GM12872 (cell line): ENCODE results near the gene IRF9.

Experiments
- CTCF ChIP-seq: IDR thresholded peaks from 3 replicates; pipeline ENCODE4 v1.5.1; 2011; ENCODE audit warnings: low read depth, mild to moderate bottlenecking, low read length, moderate library complexity; ENCODE audit not compliant: insufficient read depth

The IRF9 gene

GRCh38 chr14:24189460-24189859 lies 28.4 kb downstream of the IRF9 start:
- no peak for TF ChIP-seq CTCF

DNA sequence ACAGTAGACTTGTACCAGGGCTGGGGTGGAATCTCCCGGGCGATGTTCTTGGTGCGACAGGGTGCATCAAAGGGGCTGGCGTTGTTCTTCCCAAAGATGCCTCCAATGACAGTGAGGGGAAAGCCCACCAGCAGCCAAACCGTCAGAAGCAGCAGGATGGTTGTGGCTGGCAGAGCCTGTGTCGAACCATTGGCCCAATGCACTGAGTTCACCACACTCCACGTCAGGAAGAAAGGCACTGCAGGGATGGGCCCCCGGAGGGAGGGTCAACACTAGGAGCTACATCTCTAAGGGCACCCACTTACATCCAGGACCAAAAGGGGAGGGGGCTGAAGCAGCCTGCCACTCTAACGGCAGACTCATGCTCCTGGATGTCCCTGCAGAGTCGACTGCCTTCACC lies 29.4 kb downstream of the IRF9 start:
- no peak for TF ChIP-seq CTCF

DNA sequence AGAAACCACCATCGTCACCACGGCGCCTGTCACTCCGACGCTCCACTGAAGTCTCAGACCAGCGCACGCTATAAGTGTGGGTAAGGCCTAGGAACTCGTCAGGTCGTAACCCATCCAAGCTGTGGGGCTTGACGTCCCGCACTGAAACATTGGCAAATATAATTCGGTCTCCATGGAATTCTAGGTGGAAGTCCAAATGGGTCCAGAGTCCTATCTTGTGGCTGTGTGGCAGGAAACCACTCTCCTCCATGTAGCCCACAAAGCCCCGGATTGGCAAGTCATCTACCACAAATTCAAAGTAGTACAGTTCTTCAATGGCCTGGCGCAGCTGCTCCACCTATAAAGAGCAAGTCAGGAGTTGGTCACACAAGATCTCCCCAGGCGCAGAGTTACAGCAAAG lies 31.9 kb downstream of the IRF9 start:
- no peak for TF ChIP-seq CTCF

DNA sequence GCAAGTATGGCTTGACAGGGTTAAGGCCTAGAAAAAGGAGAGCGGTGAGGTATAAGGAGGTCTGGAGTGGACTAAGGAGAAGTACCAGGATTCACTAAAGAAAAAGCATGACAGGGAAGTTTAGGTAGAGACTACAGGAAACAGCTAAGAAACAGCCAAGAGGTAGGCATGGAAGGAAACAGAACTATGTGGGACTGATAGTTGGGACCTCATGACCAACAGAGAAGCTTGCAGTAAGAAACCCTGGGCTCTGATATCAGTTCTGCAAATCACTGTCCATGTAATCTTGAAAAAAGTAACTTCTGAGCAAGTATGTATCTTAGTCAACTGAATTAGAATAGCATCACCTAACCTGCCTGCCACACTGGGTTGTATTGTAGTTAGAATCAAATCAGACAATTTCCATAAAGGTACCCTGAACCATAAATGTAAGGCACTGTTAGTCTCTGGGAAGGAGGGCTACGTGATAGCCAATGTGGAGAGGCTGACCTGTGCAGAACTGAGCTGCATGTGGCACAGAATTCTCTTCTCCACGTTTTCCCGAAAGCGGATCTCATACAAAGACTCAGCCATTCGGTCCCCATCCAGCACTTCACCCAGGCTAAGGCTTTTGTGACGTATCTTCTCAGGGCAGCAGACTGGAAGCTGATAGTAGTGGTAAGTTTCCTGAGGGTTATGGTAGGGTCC lies 33.3 kb downstream of the IRF9 start:
- no peak for TF ChIP-seq CTCF

DNA sequence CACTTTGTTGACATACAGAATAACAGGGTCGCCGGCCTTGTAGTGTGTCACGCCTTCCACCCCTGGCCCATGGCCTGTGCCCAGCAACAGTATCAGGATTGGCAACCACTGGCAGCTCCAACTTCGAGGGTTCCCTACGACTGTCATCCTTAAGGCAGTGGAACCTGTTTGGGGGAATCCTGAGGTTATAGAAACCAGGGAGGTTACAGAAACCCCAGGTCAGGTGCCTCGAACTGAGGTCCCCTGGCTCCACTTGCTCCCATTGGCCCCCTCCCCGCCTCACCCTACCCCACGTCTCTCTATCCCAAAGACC lies 33.8 kb downstream of the IRF9 start:
- TF ChIP-seq CTCF, result no peak

DNA sequence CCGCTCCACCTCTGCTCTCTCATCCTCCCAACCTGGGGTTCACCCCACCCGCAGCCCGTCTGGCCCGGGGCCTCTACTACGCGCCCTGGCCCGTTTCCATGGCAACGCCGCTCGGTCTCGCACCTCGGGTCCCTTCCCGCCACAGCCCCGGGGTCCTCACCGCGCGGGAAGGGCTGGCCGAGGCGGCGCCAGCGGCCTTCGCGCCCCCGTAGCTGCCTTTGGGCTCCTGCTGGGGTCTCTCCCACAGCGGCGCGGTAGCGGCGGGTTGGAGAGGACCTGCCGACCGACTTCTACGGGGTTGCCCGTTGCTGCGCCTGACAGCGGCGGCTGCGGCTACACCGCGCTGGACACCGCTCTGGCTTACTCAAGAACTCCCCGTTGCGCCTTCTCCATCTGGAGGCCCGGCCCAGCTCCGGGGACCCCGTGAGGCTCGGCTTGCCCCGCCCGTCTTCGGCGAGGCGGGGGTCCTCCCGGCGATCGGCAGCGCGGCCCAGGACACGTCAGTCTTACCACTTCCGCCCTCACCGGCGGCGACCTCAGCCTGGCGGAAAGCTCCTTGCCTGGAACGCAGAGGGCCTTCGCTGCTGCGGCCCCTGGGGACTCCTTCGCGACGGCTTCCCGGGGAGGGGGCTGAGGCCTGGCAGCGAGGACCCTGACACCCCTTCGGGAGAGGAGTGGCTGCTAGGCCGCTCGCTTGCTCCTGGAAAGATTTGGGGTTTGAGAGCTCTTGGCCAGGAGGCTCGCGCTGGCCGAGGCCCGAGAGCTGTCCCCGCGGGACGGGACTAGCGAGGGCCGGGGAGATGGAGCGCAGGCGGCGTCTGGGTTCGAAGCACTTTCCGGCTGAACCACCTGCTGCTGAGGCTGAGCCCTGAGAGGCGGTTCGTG lies 34.4 kb downstream of the IRF9 start, which contains the start of gene TM9SF1:
Gene TM9SF1 (minus strand): TSS at position 256 of the 885 bp plus-strand sequence. CDS start 422 bp downstream, outside the sequence.
- no peak for TF ChIP-seq CTCF
